Keratinocyte (primary cell): ENCODE data around the gene MCF2. TPM values are rescaled to one million over a fixed set of nuclear protein-coding genes. Genes with fewer than 3 reads are reported as not detected.

Experiments used
- DNase-seq: peaks from one replicate; pipeline ENCODE4 v3.0.0-alpha.2; 2011; ENCODE audit warnings: low read depth, missing footprints, low spot score
- FAIRE-seq: peaks from 2 replicates; lab custom pipeline; 2011; peaks lifted over from hg19 to GRCh38; lab: Jason Lieb, UNC
- H2AFZ ChIP-seq: 2 replicates; pipeline ENCODE4 v1.6.0; 2012; ENCODE audit warnings: low read length, control low read depth, inconsistent platforms; ENCODE audit not compliant: control insufficient read depth
- H3K27ac ChIP-seq: 2 replicates; pipeline ENCODE4 v1.5.1; 2011; ENCODE audit warnings: low read length; ENCODE audit not compliant: control insufficient read depth, insufficient read depth
- H3K27me3 ChIP-seq: 3 replicates; pipeline ENCODE4 v1.6.0; 2011; ENCODE audit warnings: low read length; ENCODE audit not compliant: control insufficient read depth, insufficient read depth; ENCODE audit errors: extremely low read depth
- H3K36me3 ChIP-seq, 2 experiments: 2 replicates in 1 of 2; 3 replicates in 1 of 2; pipeline ENCODE4 v1.5.1; 2011; ENCODE audit warnings: low read length in 2 of 2, mild to moderate bottlenecking in 1 of 2; ENCODE audit not compliant: control insufficient read depth in 2 of 2, insufficient read depth in 2 of 2; ENCODE audit errors: extremely low read depth in 1 of 2
- H3K4me1 ChIP-seq: 3 replicates; pipeline ENCODE4 v1.5.1; 2011; ENCODE audit warnings: low read length; ENCODE audit not compliant: control insufficient read depth, insufficient read depth; ENCODE audit errors: extremely low read depth
- H3K4me2 ChIP-seq: 3 replicates; pipeline ENCODE4 v1.6.0; 2011; ENCODE audit warnings: low read depth, low read length; ENCODE audit not compliant: control insufficient read depth, insufficient read depth; ENCODE audit errors: extremely low read depth
- H3K4me3 ChIP-seq, 3 experiments: fragments of 200-600 bp in 1 of 3; sonication (generic) in 1 of 3; 2 replicates in 2 of 3; 3 replicates in 1 of 3; pipeline ENCODE4 v1.5.1; 2011 to 2016; ENCODE audit warnings: low read length in 3 of 3, mild to moderate bottlenecking in 3 of 3, control low read depth in 2 of 3, inconsistent platforms in 1 of 3, low read depth in 1 of 3, mixed read lengths in 1 of 3, mixed run types in 1 of 3, moderate library complexity in 1 of 3; ENCODE audit not compliant: control insufficient read depth in 2 of 3, insufficient read depth in 2 of 3; ENCODE audit errors: extremely low read depth in 1 of 3
- H3K79me2 ChIP-seq: 2 replicates; pipeline ENCODE4 v1.6.0; 2012; ENCODE audit warnings: low read length; ENCODE audit not compliant: control insufficient read depth, insufficient read depth
- H3K9ac ChIP-seq: 3 replicates; pipeline ENCODE4 v1.6.0; 2011; ENCODE audit warnings: low read length; ENCODE audit not compliant: control insufficient read depth, insufficient read depth; ENCODE audit errors: extremely low read depth
- H3K9me1 ChIP-seq: 3 replicates; pipeline ENCODE4 v1.6.0; 2011; ENCODE audit warnings: low read length; ENCODE audit not compliant: control insufficient read depth, insufficient read depth; ENCODE audit errors: extremely low read depth
- H3K9me3 ChIP-seq: 2 replicates; pipeline ENCODE4 v1.5.1; 2012; ENCODE audit warnings: low read depth, low read length; ENCODE audit not compliant: control insufficient read depth
- H4K20me1 ChIP-seq: 3 replicates; pipeline ENCODE4 v1.6.0; 2011; ENCODE audit warnings: low read length; ENCODE audit not compliant: control insufficient read depth, insufficient read depth; ENCODE audit errors: extremely low read depth
- EZH2 ChIP-seq: IDR thresholded peaks from one replicate; pipeline ENCODE4 v1.6.1; 2012; ENCODE audit warnings: inconsistent platforms, mild to moderate bottlenecking, low read length, moderate library complexity
- dilution Hi-C: fragments of 300-500 bp; cut with MboI; formaldehyde crosslinking; loops from one replicate; pipeline ENCODE4 v1.7.0; 2020; ENCODE audit warnings: low sequenced_read_pairs; ENCODE audit not compliant: extremely low pct_ligation_motif_present
- polyA plus RNA-seq, 5 experiments: library from polyadenylated mRNA; depleted of rRNA in 3 of 5; stranded (reverse) in 3 of 5; stranded (forward) in 1 of 5; unstranded in 1 of 5; fragments of >200 nt; gene quantifications; 1 replicate in 1 of 5; 2 replicates in 3 of 5; 3 replicates in 1 of 5; pipeline versions ENCODE4 v1.2.1 to v1.2.3, GENCODE V29; 2011 to 2012; ENCODE audit warnings: missing spikeins in 2 of 5, low read depth in 1 of 5, low replicate concordance in 1 of 5
- TF ChIP-seq, protein P1 (sequence below), 3 experiments: IDR thresholded peaks in 1 of 3; conservative IDR thresholded peaks in 1 of 3; optimal IDR thresholded peaks in 1 of 3; 2 replicates in 2 of 3; 3 replicates in 1 of 3; pipeline versions ENCODE3 to v1.5.1; 2011; ENCODE audit warnings: low read length in 3 of 3, mild to moderate bottlenecking in 3 of 3, moderate library complexity in 2 of 3, control low read depth in 1 of 3, inconsistent platforms in 1 of 3; ENCODE audit not compliant: insufficient read depth in 2 of 3; ENCODE audit errors: extremely low read depth in 1 of 3

MCF2 gene
- polyA plus RNA-seq, 1 donor (not counting 4 experiments of a cell fraction or from before 2014, with no cell fraction given): 0.75 TPM

DNA sequence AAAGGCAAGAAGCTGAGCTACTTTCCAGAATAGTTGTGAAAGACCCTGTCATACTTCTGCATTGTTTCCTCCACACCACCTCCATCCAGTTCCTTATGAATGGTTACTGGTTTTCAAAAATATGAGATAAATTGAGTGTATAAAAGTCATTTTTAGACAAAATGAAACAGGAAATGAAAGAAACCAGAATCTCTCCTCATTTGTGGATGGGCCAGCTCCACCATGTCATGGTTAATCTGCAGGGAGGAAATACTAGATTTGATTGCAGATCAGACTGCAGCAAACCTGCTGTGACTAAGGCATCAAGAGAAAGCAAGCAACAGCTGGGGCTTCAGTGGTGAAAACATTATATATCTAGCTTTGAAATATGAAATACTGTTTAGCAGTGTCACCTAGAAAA is 153.6 kb downstream of the MCF2 start:
- no peaks in the 10 kb centered on the region for H4K20me1 ChIP-seq
- no peak overlapping the region for H3K4me3 ChIP-seq
- H3K27ac ChIP-seq: no peak overlapping the region
- H3K4me1 ChIP-seq: no peaks in the 10 kb centered on the region
- no peaks in the 10 kb centered on the region for H3K79me2 ChIP-seq
- H3K4me2 ChIP-seq: no peak overlapping the region
- H3K9ac ChIP-seq: no peak overlapping the region
- dilution Hi-C loops: no loop called here
- H3K36me3 ChIP-seq: no peaks in the 10 kb centered on the region
- no peak overlapping the region for H2AFZ ChIP-seq
- H3K27me3 ChIP-seq: no peaks in the 10 kb centered on the region
- no peak for FAIRE-seq
- no peak for TF ChIP-seq EZH2
- TF ChIP-seq, protein P1, sequence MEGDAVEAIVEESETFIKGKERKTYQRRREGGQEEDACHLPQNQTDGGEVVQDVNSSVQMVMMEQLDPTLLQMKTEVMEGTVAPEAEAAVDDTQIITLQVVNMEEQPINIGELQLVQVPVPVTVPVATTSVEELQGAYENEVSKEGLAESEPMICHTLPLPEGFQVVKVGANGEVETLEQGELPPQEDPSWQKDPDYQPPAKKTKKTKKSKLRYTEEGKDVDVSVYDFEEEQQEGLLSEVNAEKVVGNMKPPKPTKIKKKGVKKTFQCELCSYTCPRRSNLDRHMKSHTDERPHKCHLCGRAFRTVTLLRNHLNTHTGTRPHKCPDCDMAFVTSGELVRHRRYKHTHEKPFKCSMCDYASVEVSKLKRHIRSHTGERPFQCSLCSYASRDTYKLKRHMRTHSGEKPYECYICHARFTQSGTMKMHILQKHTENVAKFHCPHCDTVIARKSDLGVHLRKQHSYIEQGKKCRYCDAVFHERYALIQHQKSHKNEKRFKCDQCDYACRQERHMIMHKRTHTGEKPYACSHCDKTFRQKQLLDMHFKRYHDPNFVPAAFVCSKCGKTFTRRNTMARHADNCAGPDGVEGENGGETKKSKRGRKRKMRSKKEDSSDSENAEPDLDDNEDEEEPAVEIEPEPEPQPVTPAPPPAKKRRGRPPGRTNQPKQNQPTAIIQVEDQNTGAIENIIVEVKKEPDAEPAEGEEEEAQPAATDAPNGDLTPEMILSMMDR (optimal IDR thresholded peaks at IDR 0.05 in 1 of 3, IDR thresholded peaks at IDR 0.05 in 1 of 3, conservative IDR thresholded peaks at IDR 0.05 in 1 of 3; ENCODE audit: extremely low read depth in 1 of 3, insufficient read depth in 2 of 3, low read length in 3 of 3): no peak
- DNase-seq: no peak
- no peaks in the 10 kb centered on the region for H3K9me1 ChIP-seq
- no peaks in the 10 kb centered on the region for H3K9me3 ChIP-seq

DNA sequence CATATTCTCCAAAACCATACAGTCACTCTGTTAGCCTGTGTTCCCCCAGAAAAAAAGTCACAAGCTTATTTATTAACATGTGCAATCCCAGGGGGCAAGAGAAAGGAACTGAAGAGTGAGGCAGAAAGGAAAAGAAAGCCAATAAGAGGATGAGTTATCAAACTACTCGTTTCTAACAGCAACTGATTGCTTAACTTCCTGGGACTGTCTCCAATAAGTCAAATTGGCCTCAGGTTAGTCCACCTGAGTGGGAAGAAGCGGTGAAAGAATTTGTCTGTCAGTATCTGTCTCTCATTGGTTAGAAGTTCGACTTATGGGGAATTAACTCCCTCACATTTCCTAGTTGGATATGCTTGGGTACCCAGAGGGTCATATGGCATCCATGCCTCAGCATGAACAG is 163.4 kb downstream of the MCF2 start:
- TF ChIP-seq EZH2: no peak
- TF ChIP-seq, protein P1 (optimal IDR thresholded peaks at IDR 0.05 in 1 of 3, IDR thresholded peaks at IDR 0.05 in 1 of 3, conservative IDR thresholded peaks at IDR 0.05 in 1 of 3; ENCODE audit: extremely low read depth in 1 of 3, insufficient read depth in 2 of 3, low read length in 3 of 3): no peak
- H3K27me3 ChIP-seq: no peaks in the 10 kb centered on the region
- no peaks in the 10 kb centered on the region for H3K79me2 ChIP-seq
- H3K36me3 ChIP-seq: no peaks in the 10 kb centered on the region
- H4K20me1 ChIP-seq: no peaks in the 10 kb centered on the region
- no peaks in the 10 kb centered on the region for H3K9me3 ChIP-seq
- H3K9ac ChIP-seq: no peak overlapping the region
- no peak overlapping the region for H3K4me3 ChIP-seq
- no peaks in the 10 kb centered on the region for H3K4me1 ChIP-seq
- FAIRE-seq (no peak), DNase-seq (no peak)
- no peak overlapping the region for H3K27ac ChIP-seq
- H2AFZ ChIP-seq: no peak overlapping the region
- H3K9me1 ChIP-seq: no peaks in the 10 kb centered on the region
- dilution Hi-C loops: no loop called here
- H3K4me2 ChIP-seq: no peak overlapping the region
